Cardiac muscle cell (in vitro differentiated cells and primary cell): Measurements from ENCODE around the gene RNF215. TPM values are rescaled to one million over a fixed set of nuclear protein-coding genes. Genes with fewer than 3 reads are reported as not detected.

Experiments used
- DNase-seq, 2 donors: peaks; one replicate each; pipeline versions ENCODE4 v3.0.0 to v3.0.0-alpha.2; 2010 to 2017; ENCODE audit warnings: low read depth in 1 of 2, low spot score in 1 of 2
- H3K27ac ChIP-seq: fragments of 200-600 bp; sonication (generic); 2 replicates; pipeline ENCODE4 v1.5.1; 2016
- H3K27me3 ChIP-seq: fragments of 200-600 bp; sonication (generic); 2 replicates; pipeline ENCODE4 v1.6.0; 2016; ENCODE audit warnings: control low read depth
- H3K36me3 ChIP-seq: fragments of 200-600 bp; sonication (generic); 2 replicates; pipeline ENCODE4 v1.5.1; 2016; ENCODE audit warnings: control low read depth
- H3K4me1 ChIP-seq: fragments of 200-600 bp; sonication (generic); 2 replicates; pipeline ENCODE4 v1.8.1; 2017; ENCODE audit warnings: low read depth, mild to moderate bottlenecking, mixed run types
- H3K4me3 ChIP-seq: fragments of 200-600 bp; sonication (generic); 2 replicates; pipeline ENCODE4 v1.5.1; 2016; ENCODE audit warnings: mild to moderate bottlenecking
- H3K9me3 ChIP-seq: fragments of 200-600 bp; sonication (generic); 2 replicates; pipeline ENCODE4 v1.5.1; 2017; ENCODE audit warnings: low read depth, mild to moderate bottlenecking, control low read depth
- polyA plus RNA-seq: library from polyadenylated mRNA; unstranded; fragments of >200 nt; fragmentation: Nextera tagmentation; extraction: Ambion mirVana; gene quantifications from 2 replicates; pipeline ENCODE4 v1.2.1, GENCODE V29; 2016
- total RNA-seq: library from RNA; depleted of rRNA; stranded (reverse); fragments of >200 nt; gene quantifications from 2 replicates; pipeline ENCODE4 v1.2.3, GENCODE V29; 2016
- TF ChIP-seq, protein P1 (sequence below): IDR thresholded peaks from 2 replicates; pipeline ENCODE4 v1.5.1; 2012; ENCODE audit warnings: low read depth, mild to moderate bottlenecking, low read length

RNF215 gene
- total and polyA plus RNA-seq, 2 experiments from 2014 or later = 9.5 to 39.8 TPM

DNA sequence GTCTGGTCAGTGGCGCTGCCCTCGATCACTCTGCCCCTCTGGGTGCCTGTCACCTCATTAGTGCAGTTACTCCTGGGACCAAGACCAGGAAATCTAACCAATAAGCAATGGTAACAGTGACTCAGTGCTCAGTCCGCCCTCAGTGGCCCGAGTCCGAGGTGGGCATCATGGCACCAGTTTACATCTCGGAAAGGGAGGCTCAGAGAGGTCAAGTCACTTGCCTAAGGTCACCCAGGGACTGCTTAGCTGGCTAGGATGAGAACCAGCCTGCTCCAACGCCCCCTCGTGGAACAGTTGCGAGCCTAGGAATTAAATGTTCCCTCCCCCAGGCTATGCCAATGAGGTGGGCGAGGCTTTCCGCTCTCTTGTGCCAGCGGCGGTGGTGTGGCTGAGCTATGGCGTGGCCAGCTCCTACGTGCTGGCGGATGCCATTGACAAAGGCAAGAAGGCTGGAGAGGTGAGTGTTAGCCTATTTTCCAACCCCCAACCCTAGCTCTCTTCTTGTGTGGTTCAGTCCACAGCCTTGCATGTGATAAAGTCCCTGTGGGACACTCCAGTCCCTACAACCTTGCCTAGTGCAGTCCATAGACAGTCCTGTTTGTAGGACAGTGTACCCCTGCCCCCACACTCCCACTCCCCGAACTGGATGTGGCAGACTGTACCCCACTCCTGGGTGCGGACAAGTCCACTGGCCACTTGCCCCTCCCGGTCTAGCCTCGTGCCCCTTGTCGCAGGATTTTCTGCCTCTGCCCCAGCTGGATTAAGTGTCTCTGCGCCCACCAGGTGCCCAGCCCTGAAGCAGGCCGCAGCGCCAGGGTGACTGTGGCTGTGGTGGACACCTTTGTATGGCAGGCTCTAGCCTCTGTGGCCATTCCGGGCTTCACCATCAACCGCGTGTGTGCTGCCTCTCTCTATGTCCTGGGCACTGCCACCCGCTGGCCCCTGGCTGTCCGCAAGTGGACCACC, 39.5 kb upstream of the RNF215 start:
- no peaks in the 10 kb centered on the region for H3K27me3 ChIP-seq
- TF ChIP-seq, protein P1, sequence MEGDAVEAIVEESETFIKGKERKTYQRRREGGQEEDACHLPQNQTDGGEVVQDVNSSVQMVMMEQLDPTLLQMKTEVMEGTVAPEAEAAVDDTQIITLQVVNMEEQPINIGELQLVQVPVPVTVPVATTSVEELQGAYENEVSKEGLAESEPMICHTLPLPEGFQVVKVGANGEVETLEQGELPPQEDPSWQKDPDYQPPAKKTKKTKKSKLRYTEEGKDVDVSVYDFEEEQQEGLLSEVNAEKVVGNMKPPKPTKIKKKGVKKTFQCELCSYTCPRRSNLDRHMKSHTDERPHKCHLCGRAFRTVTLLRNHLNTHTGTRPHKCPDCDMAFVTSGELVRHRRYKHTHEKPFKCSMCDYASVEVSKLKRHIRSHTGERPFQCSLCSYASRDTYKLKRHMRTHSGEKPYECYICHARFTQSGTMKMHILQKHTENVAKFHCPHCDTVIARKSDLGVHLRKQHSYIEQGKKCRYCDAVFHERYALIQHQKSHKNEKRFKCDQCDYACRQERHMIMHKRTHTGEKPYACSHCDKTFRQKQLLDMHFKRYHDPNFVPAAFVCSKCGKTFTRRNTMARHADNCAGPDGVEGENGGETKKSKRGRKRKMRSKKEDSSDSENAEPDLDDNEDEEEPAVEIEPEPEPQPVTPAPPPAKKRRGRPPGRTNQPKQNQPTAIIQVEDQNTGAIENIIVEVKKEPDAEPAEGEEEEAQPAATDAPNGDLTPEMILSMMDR = peak; percentile 73
- H3K36me3 ChIP-seq = peaks cover 4% of the 10 kb centered on the region
- H3K9me3 ChIP-seq = no peaks in the 10 kb centered on the region
- H3K27ac ChIP-seq = no peak overlapping the region
- peak; percentile 72 to 78 for DNase-seq
- H3K4me1 ChIP-seq = peaks cover 11% of the 10 kb centered on the region
- H3K4me3 ChIP-seq = peak overlapping the region; percentile 58

GRCh38 chr22:30425616-30426387, 38.6 kb upstream of the RNF215 start, which contains the start of gene MTFP1:
Gene MTFP1, plus strand, starts transcription at chr22:30425768. Its CDS starts 112 bp downstream, at chr22:30425880.
- Histone ChIP-seq H3K27ac (peak within 1 kb of the TSS; percentile 90), H3K9me3 (no peaks in the 10 kb centered on the region), H3K27me3 (no peaks in the 10 kb centered on the region), H3K36me3 (peaks cover 4% of the 10 kb centered on the region), H3K4me1 (peaks cover 20% of the 10 kb centered on the region), H3K4me3 (peak within 1 kb of the TSS; percentile 58)
- TF ChIP-seq, protein P1 = no peak
- DNase-seq = peak; percentile 76 to 84

- Histone ChIP-seq H3K9me3 (no peaks in the 10 kb centered on the region), H3K4me1 (peaks cover 20% of the 10 kb centered on the region), H3K36me3 (peaks cover 4% of the 10 kb centered on the region), H3K4me3 (peak overlapping the region; percentile 58), H3K27ac (peak overlapping the region; percentile 38), H3K27me3 (no peaks in the 10 kb centered on the region)
- TF ChIP-seq, protein P1 = no peak
- no peak for DNase-seq
These were observed 38.1 kb upstream of the RNF215 start for GRCh38 chr22:30425327-30425615.

DNA sequence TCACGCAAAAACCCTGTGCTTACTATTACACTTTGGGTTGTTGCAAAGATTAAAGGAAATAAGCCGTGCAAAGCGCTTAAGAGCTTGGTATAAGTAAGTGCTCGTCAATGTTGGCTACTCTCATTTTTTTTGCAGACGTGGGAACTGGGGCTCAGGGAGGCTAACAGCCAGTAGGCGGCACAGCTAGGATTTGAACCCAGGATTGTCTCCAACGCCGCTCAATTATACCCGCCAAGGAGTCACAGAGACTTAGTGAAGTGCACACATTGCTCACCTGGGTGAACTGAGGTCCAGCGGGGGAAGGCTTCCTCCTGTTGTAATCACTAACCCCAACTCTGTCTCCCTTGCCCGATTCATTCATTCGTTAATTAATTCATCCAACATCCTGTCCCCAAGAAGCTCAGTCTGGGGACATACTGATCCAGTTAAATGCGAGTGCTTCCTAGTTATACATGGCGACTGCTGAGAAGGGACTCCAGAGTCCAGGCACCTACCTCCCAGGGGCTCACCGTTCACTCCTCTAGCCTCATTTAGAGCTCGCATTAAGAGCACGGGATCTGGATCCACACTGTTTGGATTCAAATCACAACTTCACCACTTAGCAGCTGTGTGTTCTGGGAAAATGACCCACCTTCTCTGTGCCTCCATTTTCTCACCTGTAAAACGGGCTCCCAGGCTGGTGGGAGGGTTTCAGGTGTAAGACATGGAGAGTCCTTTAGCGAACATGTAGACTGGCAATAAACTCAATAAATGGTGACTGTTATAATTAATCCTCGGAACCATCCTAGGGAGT, 37.5 kb upstream of the RNF215 start:
- peak overlapping the region; percentile 58 for H3K4me3 ChIP-seq
- no peaks in the 10 kb centered on the region for H3K9me3 ChIP-seq
- no peaks in the 10 kb centered on the region for H3K27me3 ChIP-seq
- DNase-seq = peak in 1 of 2 donors; percentile 23
- H3K27ac ChIP-seq = peak overlapping the region; percentile 90
- peaks cover 20% of the 10 kb centered on the region for H3K4me1 ChIP-seq
- H3K36me3 ChIP-seq = peaks cover 4% of the 10 kb centered on the region
- TF ChIP-seq, protein P1 = no peak

DNA sequence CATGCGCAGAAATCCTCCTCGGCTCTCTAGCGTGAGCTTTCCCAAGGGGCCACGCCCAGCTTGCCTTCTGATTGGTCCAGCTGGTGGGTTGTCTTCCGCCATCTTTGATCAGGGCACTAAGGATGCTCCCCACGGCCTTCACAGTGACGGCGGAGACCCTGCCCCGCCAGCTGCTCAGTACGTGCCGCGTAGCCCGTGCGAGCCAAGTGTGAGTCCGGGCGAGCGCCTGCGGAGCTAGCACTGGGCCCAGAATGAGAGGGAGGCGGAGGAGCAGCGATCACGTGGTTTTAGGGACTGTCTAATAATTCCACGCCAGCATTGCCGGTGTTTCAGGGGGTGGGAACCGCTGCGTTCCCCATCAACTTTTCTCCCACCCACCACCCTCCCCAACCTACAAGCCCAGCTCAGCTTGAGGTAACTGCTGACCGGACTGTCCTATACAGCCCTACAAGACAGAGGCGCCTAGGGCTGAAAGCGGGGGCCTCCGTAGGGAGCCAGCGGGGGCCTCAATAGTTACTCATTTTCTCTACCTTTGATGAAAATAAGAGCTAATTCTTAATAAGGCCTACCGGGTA, 36.8 kb upstream of the RNF215 start:
- no peaks in the 10 kb centered on the region for H3K9me3 ChIP-seq
- H3K27ac ChIP-seq = peak overlapping the region; percentile 90
- H3K4me3 ChIP-seq = peak overlapping the region; percentile 54
- H3K4me1 ChIP-seq = peaks cover 20% of the 10 kb centered on the region
- H3K36me3 ChIP-seq = peaks cover 4% of the 10 kb centered on the region
- H3K27me3 ChIP-seq = no peaks in the 10 kb centered on the region
- DNase-seq = peak; percentile 100
- TF ChIP-seq, protein P1 = no peak
